WTC11 (cell line): ENCODE measurements around the gene ANTXRL. TPM values are rescaled to one million over a fixed set of nuclear protein-coding genes. Genes with fewer than 3 reads are reported as not detected.

Source experiments
- ATAC-seq: fragments of 200-7000 bp; cut with Tn5 transposase; 2 replicates; pipeline ENCODE4 v1.10.0; 2021; ENCODE audit warnings: mild to moderate bottlenecking, moderate library complexity
- CTCF ChIA-PET: fragments of 300-600 bp; sonication (Branson Sonifier 250); formaldehyde crosslinking; loops from one replicate; lab custom pipeline; 2021; ENCODE audit warnings: antibody characterized with exemption; lab: Charles Lee
- POLR2A ChIA-PET: fragments of 350-600 bp; sonication (Branson Sonifier 250); formaldehyde crosslinking; loops from one replicate; lab custom pipeline; 2021; ENCODE audit warnings: antibody characterized with exemption; lab: Charles Lee
- DNase-seq: peaks from one replicate; pipeline ENCODE4 v3.0.0; 2021; ENCODE audit warnings: low spot score
- H3K27ac Mint-ChIP-seq: 2 replicates; pipeline ENCODE4 v1.8.0; 2021; ENCODE audit warnings: mixed read lengths
- H3K27me3 Mint-ChIP-seq: 2 replicates; pipeline ENCODE4 v1.8.0; 2021; ENCODE audit warnings: low read depth, mild to moderate bottlenecking, moderate library complexity, mixed read lengths
- H3K36me3 Mint-ChIP-seq: 2 replicates; pipeline ENCODE4 v1.8.0; 2021; ENCODE audit warnings: mixed read lengths
- H3K4me1 Mint-ChIP-seq: 2 replicates; pipeline ENCODE4 v1.8.0; 2022; ENCODE audit warnings: mixed read lengths
- H3K4me3 Mint-ChIP-seq: 2 replicates; pipeline ENCODE4 v1.8.0; 2021; ENCODE audit warnings: mild to moderate bottlenecking, moderate library complexity, mixed read lengths
- H3K9me3 Mint-ChIP-seq: 2 replicates; pipeline ENCODE4 v1.8.0; 2021; ENCODE audit warnings: mixed read lengths
- ATF1 ChIP-seq: sonication (generic); formaldehyde crosslinking; IDR thresholded peaks from 2 replicates; pipeline ENCODE4 v1.8.1; 2023; ENCODE audit warnings: mild to moderate bottlenecking, moderate library complexity, missing genetic modification reagents
- ATF2 ChIP-seq: sonication (generic); formaldehyde crosslinking; IDR thresholded peaks from 2 replicates; pipeline ENCODE4 v1.8.1; 2022; ENCODE audit warnings: low read depth, missing genetic modification reagents, borderline replicate concordance
- CREB1 ChIP-seq: sonication (generic); formaldehyde crosslinking; IDR thresholded peaks from 2 replicates; pipeline ENCODE4 v1.8.0; 2023; ENCODE audit warnings: mild to moderate bottlenecking, missing genetic modification reagents
- E2F4 ChIP-seq: sonication (generic); formaldehyde crosslinking; IDR thresholded peaks from 2 replicates; pipeline ENCODE4 v1.8.1; 2022; ENCODE audit warnings: low read depth, mild to moderate bottlenecking, moderate library complexity, missing genetic modification reagents, borderline replicate concordance
- ELF4 ChIP-seq: sonication (generic); formaldehyde crosslinking; IDR thresholded peaks from 2 replicates; pipeline ENCODE4 v1.8.1; 2022; ENCODE audit warnings: low read depth, mild to moderate bottlenecking, moderate library complexity, missing genetic modification reagents
- EMX1 ChIP-seq: fragments of 250-450 bp; sonication (Bioruptor Pico); IDR thresholded peaks from 2 replicates; pipeline ENCODE4 v1.8.0; 2021; ENCODE audit warnings: mild to moderate bottlenecking
- FOXJ3 ChIP-seq: sonication (generic); formaldehyde crosslinking; IDR thresholded peaks from 2 replicates; pipeline ENCODE4 v1.9.0; 2021; ENCODE audit warnings: missing genetic modification reagents, mild to moderate bottlenecking, borderline replicate concordance
- FOXP4 ChIP-seq: sonication (generic); formaldehyde crosslinking; IDR thresholded peaks from 2 replicates; pipeline ENCODE4 v1.8.0; 2022; ENCODE audit warnings: mild to moderate bottlenecking, missing genetic modification reagents
- GRHL2 ChIP-seq: fragments of 250-450 bp; sonication (Bioruptor Pico); IDR thresholded peaks from 2 replicates; pipeline ENCODE4 v1.8.0; 2022; ENCODE audit warnings: mild to moderate bottlenecking, moderate library complexity; ENCODE audit not compliant: insufficient replicate concordance, severe bottlenecking
- IRF2 ChIP-seq: sonication (generic); formaldehyde crosslinking; IDR thresholded peaks from 2 replicates; pipeline ENCODE4 v1.8.0; 2022; ENCODE audit warnings: low read depth, missing genetic modification reagents, borderline replicate concordance
- JUN ChIP-seq: sonication (generic); formaldehyde crosslinking; IDR thresholded peaks from 2 replicates; pipeline ENCODE4 v1.8.0; 2023; ENCODE audit warnings: mild to moderate bottlenecking, missing genetic modification reagents
- NR2C2 ChIP-seq: sonication (generic); formaldehyde crosslinking; IDR thresholded peaks from 2 replicates; pipeline ENCODE4 v1.8.0; 2022; ENCODE audit warnings: mild to moderate bottlenecking, missing genetic modification reagents
- OVOL2 ChIP-seq: fragments of 250-450 bp; sonication (Bioruptor Pico); IDR thresholded peaks from 2 replicates; pipeline ENCODE4 v1.9.0; 2021; ENCODE audit warnings: mild to moderate bottlenecking, borderline replicate concordance
- RORB ChIP-seq: fragments of 250-450 bp; sonication (Bioruptor Pico); IDR thresholded peaks from 2 replicates; pipeline ENCODE4 v1.9.0; 2021; ENCODE audit warnings: mild to moderate bottlenecking
- SOX15 ChIP-seq: fragments of 250-450 bp; sonication (Bioruptor Pico); IDR thresholded peaks from 2 replicates; pipeline ENCODE4 v1.9.0; 2021; ENCODE audit warnings: mild to moderate bottlenecking
- total RNA-seq: library from RNA; stranded (reverse); gene quantifications from 3 replicates; pipeline ENCODE4 v1.2.3, GENCODE V29; 2021
- TF ChIP-seq, protein P1 (sequence below): sonication (generic); formaldehyde crosslinking; IDR thresholded peaks from 2 replicates; pipeline ENCODE4 v1.8.0; 2023; ENCODE audit warnings: missing genetic modification reagents
- TF ChIP-seq, protein P2 (sequence below): sonication (generic); formaldehyde crosslinking; IDR thresholded peaks from 2 replicates; pipeline ENCODE4 v1.8.0; 2022; ENCODE audit warnings: mild to moderate bottlenecking, missing genetic modification reagents
- TF ChIP-seq, protein P3 (sequence below): sonication (generic); formaldehyde crosslinking; IDR thresholded peaks from 2 replicates; pipeline ENCODE4 v1.8.1; 2023; ENCODE audit warnings: mild to moderate bottlenecking, missing genetic modification reagents, borderline replicate concordance

ANTXRL gene
- total RNA-seq, 1 experiment from 2014 or later: not detected

DNA sequence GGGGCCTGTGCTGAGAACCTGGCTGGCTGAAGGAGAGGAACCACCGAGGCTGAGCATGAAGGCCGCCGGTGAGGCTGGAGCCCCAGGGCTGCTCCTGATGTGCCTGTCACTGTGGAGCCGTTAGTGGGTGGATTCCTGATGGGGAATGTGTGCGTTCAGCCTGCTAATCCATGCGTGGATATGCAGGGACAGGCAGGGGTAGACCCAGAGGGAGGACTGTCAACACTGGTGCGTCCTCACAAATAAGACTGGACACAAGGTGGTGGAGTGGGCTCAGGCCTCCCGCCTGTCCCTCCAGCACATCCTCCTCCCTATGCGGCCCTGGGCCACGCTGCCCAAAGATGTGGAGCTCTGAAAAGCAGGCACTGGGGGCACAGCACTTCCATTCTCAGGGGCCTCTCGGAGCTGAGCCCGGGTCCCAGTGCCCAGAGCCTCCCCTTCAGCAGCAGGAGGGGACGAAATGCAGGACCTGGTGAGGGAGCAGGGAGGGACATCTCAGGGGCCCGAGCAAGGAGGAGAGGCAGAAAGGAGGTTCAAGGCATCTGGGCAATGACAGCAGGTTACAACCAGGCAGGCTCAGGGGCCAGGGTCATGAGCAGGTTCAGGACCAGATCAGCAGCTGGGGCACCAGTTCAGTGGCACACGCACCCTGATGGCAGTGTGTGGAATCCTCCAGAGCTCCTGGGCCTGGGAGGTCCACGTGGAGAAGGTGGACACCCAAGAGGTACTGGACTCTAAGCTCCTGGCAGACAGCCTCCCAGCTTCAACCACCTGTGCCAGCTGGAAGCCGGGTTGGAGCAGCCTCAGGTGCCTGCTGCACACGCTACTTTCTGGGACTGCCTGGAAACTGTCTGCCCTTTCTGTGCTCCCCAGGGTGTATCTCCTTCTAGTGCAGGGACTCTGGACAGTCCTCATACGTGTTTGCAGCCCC is 33.5 kb upstream of the ANTXRL start (continued):
- TF ChIP-seq, protein P1, sequence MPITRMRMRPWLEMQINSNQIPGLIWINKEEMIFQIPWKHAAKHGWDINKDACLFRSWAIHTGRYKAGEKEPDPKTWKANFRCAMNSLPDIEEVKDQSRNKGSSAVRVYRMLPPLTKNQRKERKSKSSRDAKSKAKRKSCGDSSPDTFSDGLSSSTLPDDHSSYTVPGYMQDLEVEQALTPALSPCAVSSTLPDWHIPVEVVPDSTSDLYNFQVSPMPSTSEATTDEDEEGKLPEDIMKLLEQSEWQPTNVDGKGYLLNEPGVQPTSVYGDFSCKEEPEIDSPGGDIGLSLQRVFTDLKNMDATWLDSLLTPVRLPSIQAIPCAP (CRISPR knock-in tag): no peak
- TF ChIP-seq NR2C2 (CRISPR knock-in tag): no peak
- TF ChIP-seq, protein P2, sequence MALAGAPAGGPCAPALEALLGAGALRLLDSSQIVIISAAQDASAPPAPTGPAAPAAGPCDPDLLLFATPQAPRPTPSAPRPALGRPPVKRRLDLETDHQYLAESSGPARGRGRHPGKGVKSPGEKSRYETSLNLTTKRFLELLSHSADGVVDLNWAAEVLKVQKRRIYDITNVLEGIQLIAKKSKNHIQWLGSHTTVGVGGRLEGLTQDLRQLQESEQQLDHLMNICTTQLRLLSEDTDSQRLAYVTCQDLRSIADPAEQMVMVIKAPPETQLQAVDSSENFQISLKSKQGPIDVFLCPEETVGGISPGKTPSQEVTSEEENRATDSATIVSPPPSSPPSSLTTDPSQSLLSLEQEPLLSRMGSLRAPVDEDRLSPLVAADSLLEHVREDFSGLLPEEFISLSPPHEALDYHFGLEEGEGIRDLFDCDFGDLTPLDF (CRISPR knock-in tag): no peak
- TF ChIP-seq SOX15: no peak
- TF ChIP-seq ATF2 (CRISPR knock-in tag): no peak

GRCh38 chr10:46254007-46254383 is 32.8 kb upstream of the ANTXRL start:
- no peaks in the 10 kb centered on the region for H3K36me3 Mint-ChIP-seq
- CTCF ChIA-PET: no interaction called here
- ATAC-seq (no peak), DNase-seq (no peak)
- peaks cover 3% of the 10 kb centered on the region for H3K4me1 Mint-ChIP-seq
- H3K27ac Mint-ChIP-seq: no peak overlapping the region
- no peak for TF ChIP-seq JUN (CRISPR knock-in tag)
- TF ChIP-seq EMX1: no peak
- TF ChIP-seq E2F4 (CRISPR knock-in tag): no peak
- POLR2A ChIA-PET: no interaction called here
- H3K4me3 Mint-ChIP-seq: no peak overlapping the region
- H3K27me3 Mint-ChIP-seq: no peaks in the 10 kb centered on the region
- H3K9me3 Mint-ChIP-seq: no peaks in the 10 kb centered on the region

DNA sequence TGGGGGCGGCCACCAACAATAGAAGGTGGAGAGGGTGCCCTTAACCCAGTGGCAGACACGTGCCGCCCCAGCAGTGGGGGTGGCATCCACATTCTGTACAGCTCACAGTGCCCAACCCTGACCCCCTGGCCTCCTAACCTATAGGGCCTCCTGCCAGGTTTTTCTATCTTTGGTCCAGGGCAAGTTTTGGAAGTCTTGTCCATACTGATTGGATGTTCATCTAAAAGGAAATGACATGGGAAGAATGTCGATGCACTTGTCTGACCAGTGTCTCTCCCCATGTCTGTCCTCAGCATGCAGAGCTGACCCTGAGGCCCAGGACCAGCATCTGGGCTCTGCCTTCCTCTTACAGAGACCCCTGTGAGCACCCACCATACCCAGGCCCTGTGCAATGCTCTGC is 32.3 kb upstream of the ANTXRL start:
- POLR2A ChIA-PET: no interaction called here
- CTCF ChIA-PET: no interaction called here
- no peaks in the 10 kb centered on the region for H3K36me3 Mint-ChIP-seq
- H3K9me3 Mint-ChIP-seq: no peaks in the 10 kb centered on the region
- H3K27me3 Mint-ChIP-seq: no peaks in the 10 kb centered on the region
- no peak overlapping the region for H3K4me3 Mint-ChIP-seq
- no peak overlapping the region for H3K27ac Mint-ChIP-seq
- ATAC-seq (no peak), DNase-seq (no peak)
- peaks cover 3% of the 10 kb centered on the region for H3K4me1 Mint-ChIP-seq
- TF ChIP-seq ELF4 (CRISPR knock-in tag) (no peak), FOXJ3 (CRISPR knock-in tag) (no peak), OVOL2 (CRISPR knock-in tag) (no peak), FOXP4 (CRISPR knock-in tag) (no peak), ATF1 (CRISPR knock-in tag) (no peak), GRHL2 (CRISPR knock-in tag) (no peak), IRF2 (CRISPR knock-in tag) (no peak), RORB (CRISPR knock-in tag) (no peak), CREB1 (no peak)
- TF ChIP-seq, protein P2 (CRISPR knock-in tag): no peak
- TF ChIP-seq, protein P3, sequence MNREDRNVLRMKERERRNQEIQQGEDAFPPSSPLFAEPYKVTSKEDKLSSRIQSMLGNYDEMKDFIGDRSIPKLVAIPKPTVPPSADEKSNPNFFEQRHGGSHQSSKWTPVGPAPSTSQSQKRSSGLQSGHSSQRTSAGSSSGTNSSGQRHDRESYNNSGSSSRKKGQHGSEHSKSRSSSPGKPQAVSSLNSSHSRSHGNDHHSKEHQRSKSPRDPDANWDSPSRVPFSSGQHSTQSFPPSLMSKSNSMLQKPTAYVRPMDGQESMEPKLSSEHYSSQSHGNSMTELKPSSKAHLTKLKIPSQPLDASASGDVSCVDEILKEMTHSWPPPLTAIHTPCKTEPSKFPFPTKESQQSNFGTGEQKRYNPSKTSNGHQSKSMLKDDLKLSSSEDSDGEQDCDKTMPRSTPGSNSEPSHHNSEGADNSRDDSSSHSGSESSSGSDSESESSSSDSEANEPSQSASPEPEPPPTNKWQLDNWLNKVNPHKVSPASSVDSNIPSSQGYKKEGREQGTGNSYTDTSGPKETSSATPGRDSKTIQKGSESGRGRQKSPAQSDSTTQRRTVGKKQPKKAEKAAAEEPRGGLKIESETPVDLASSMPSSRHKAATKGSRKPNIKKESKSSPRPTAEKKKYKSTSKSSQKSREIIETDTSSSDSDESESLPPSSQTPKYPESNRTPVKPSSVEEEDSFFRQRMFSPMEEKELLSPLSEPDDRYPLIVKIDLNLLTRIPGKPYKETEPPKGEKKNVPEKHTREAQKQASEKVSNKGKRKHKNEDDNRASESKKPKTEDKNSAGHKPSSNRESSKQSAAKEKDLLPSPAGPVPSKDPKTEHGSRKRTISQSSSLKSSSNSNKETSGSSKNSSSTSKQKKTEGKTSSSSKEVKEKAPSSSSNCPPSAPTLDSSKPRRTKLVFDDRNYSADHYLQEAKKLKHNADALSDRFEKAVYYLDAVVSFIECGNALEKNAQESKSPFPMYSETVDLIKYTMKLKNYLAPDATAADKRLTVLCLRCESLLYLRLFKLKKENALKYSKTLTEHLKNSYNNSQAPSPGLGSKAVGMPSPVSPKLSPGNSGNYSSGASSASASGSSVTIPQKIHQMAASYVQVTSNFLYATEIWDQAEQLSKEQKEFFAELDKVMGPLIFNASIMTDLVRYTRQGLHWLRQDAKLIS (CRISPR knock-in tag): no peak
